MG63 (cell line): ENCODE data around the gene BST2. TPM values are rescaled to one million over a fixed set of nuclear protein-coding genes. Genes with fewer than 3 reads are reported as not detected.
A peak's percentile ranks its signal among the peaks of the same experiment; 100 is the strongest.

Experiments used
- DNase-seq: peaks from one replicate; pipeline ENCODE4 v3.0.0-alpha.2; 2020
- H3K27me3 ChIP-seq: fragments of 250-450 bp; sonication (Bioruptor Pico); 2 replicates; pipeline ENCODE4 v1.5.1; 2020; ENCODE audit warnings: mild to moderate bottlenecking, moderate library complexity
- H3K36me3 ChIP-seq: fragments of 250-450 bp; sonication (Bioruptor Pico); 2 replicates; pipeline ENCODE4 v1.5.1; 2020; ENCODE audit warnings: mild to moderate bottlenecking, moderate library complexity
- H3K4me3 ChIP-seq: fragments of 250-450 bp; sonication (Bioruptor Pico); 2 replicates; pipeline ENCODE4 v1.5.1; 2020; ENCODE audit warnings: mild to moderate bottlenecking, moderate library complexity
- H3K9me3 ChIP-seq: fragments of 250-450 bp; sonication (Bioruptor Pico); 2 replicates; pipeline ENCODE4 v1.5.1; 2020; ENCODE audit warnings: mild to moderate bottlenecking, moderate library complexity
- total RNA-seq: library from RNA; depleted of rRNA; stranded (reverse); fragments of >200 nt; shearing (Covaris generic); gene quantifications from 2 replicates; pipeline ENCODE4 v1.2.3, GENCODE V29; 2014; ENCODE audit warnings: low replicate concordance; rRNA removed

Gene BST2
- 128 and 138 TPM in 2 replicates for total RNA-seq

- Histone ChIP-seq H3K27me3 (no peaks in the 10 kb centered on the region), H3K36me3 (peaks cover 36% of the 10 kb centered on the region), H3K4me3 (peak within 1 kb of the TSS; percentile 66), H3K9me3 (no peaks in the 10 kb centered on the region)
- peak; percentile 85 for DNase-seq
Measured at GRCh38 chr19:17405250-17406045, at the start of gene BST2. Gene BST2, minus strand, starts transcription at chr19:17405630. Its CDS starts 55 bp downstream, at chr19:17405575.

- no peak for DNase-seq
- H3K27me3 ChIP-seq: peaks cover 38% of the 10 kb centered on the region
- H3K4me3 ChIP-seq: no peak overlapping the region
- H3K9me3 ChIP-seq: peaks cover 2% of the 10 kb centered on the region
- H3K36me3 ChIP-seq: no peaks in the 10 kb centered on the region
Measured at GRCh38 chr19:17454576-17455071, 49.2 kb upstream of the BST2 start.

- Histone ChIP-seq H3K4me3 (no peak overlapping the region), H3K36me3 (no peaks in the 10 kb centered on the region), H3K27me3 (peaks cover 48% of the 10 kb centered on the region), H3K9me3 (peaks cover 2% of the 10 kb centered on the region)
- no peak for DNase-seq
Measured at GRCh38 chr19:17451820-17452219, 46.4 kb upstream of the BST2 start.

- no peak overlapping the region for H3K4me3 ChIP-seq
- H3K9me3 ChIP-seq: peaks cover 2% of the 10 kb centered on the region
- H3K27me3 ChIP-seq: peaks cover 47% of the 10 kb centered on the region
- no peak for DNase-seq
- no peaks in the 10 kb centered on the region for H3K36me3 ChIP-seq
Measured at GRCh38 chr19:17450264-17451075, 45.0 kb upstream of the BST2 start.

GRCh38 chr19:17448131-17448967 lies 42.9 kb upstream of the BST2 start, which contains the start of gene TMEM221:
Gene TMEM221, minus strand, starts transcription at chr19:17448668. Its CDS starts 206 bp downstream, at chr19:17448462.
- no peaks in the 10 kb centered on the region for H3K36me3 ChIP-seq
- H3K9me3 ChIP-seq: peaks cover 2% of the 10 kb centered on the region
- H3K27me3 ChIP-seq: peaks cover 34% of the 10 kb centered on the region
- peak within 1 kb of the TSS; percentile 20 for H3K4me3 ChIP-seq
- peak; percentile 36 for DNase-seq

- no peak for DNase-seq
- Histone ChIP-seq H3K4me3 (no peak overlapping the region), H3K9me3 (peaks cover 2% of the 10 kb centered on the region; the same call in 1 of the 2 replicates), H3K36me3 (no peaks in the 10 kb centered on the region), H3K27me3 (peaks cover 34% of the 10 kb centered on the region)
Measured at GRCh38 chr19:17447704-17448130, 42.3 kb upstream of the BST2 start.

- H3K27me3 ChIP-seq: peaks cover 34% of the 10 kb centered on the region
- H3K4me3 ChIP-seq: no peak overlapping the region
- H3K9me3 ChIP-seq: peaks cover 5% of the 10 kb centered on the region
- no peaks in the 10 kb centered on the region for H3K36me3 ChIP-seq
- no peak for DNase-seq
Measured at GRCh38 chr19:17445526-17446165, 40.2 kb upstream of the BST2 start.

GRCh38 chr19:17441241-17442021 lies 36.0 kb upstream of the BST2 start:
- DNase-seq: no peak
- Histone ChIP-seq H3K4me3 (no peak overlapping the region), H3K9me3 (peaks cover 3% of the 10 kb centered on the region; the same call in 1 of the 2 replicates)

GRCh38 chr19:17436874-17437267 lies 31.4 kb upstream of the BST2 start:
- Histone ChIP-seq H3K27me3 (no peaks in the 10 kb centered on the region), H3K9me3 (peaks cover 3% of the 10 kb centered on the region; the same call in 1 of the 2 replicates), H3K4me3 (no peak overlapping the region), H3K36me3 (no peaks in the 10 kb centered on the region)
- no peak for DNase-seq

More at GRCh38 chr19:17441241-17442021, 36.0 kb upstream of the BST2 start:
- H3K36me3 ChIP-seq: no peaks in the 10 kb centered on the region
- H3K27me3 ChIP-seq: peaks cover 8% of the 10 kb centered on the region; the same call in 1 of the 2 replicates

- Histone ChIP-seq H3K9me3 (peaks cover under 1% of the 10 kb centered on the region; the same call in 1 of the 2 replicates), H3K36me3 (no peaks in the 10 kb centered on the region), H3K27me3 (no peaks in the 10 kb centered on the region), H3K4me3 (no peak overlapping the region)
- no peak for DNase-seq
Measured at GRCh38 chr19:17436094-17436873, 30.9 kb upstream of the BST2 start.

GRCh38 chr19:17435218-17435617 lies 29.8 kb upstream of the BST2 start:
- Histone ChIP-seq H3K27me3 (no peaks in the 10 kb centered on the region), H3K4me3 (no peak overlapping the region), H3K9me3 (no peaks in the 10 kb centered on the region), H3K36me3 (no peaks in the 10 kb centered on the region)
- no peak for DNase-seq

GRCh38 chr19:17431417-17431816 lies 26.0 kb upstream of the BST2 start:
- no peaks in the 10 kb centered on the region for H3K27me3 ChIP-seq
- no peaks in the 10 kb centered on the region for H3K9me3 ChIP-seq
- no peak for DNase-seq
- H3K4me3 ChIP-seq: no peak overlapping the region
- H3K36me3 ChIP-seq: no peaks in the 10 kb centered on the region

- H3K4me3 ChIP-seq: no peak overlapping the region
- no peaks in the 10 kb centered on the region for H3K36me3 ChIP-seq
- H3K27me3 ChIP-seq: no peaks in the 10 kb centered on the region
- no peaks in the 10 kb centered on the region for H3K9me3 ChIP-seq
- no peak for DNase-seq
Measured at GRCh38 chr19:17429641-17430113, 24.2 kb upstream of the BST2 start.

- Histone ChIP-seq H3K36me3 (peaks cover 14% of the 10 kb centered on the region), H3K9me3 (no peaks in the 10 kb centered on the region), H3K4me3 (no peak overlapping the region), H3K27me3 (no peaks in the 10 kb centered on the region)
- DNase-seq: peak; percentile 34
Measured at GRCh38 chr19:17424743-17425365, 19.4 kb upstream of the BST2 start.
